HG03469 (cell line): ENCODE measurements around the gene FADD.

Experiments used
- ATAC-seq: cut with Tn5 transposase; IDR thresholded peaks from one replicate; pipeline ENCODE4 v1.9.1; 2021; ENCODE audit warnings: mild to moderate bottlenecking, moderate library complexity, moderate number of reproducible peaks; ENCODE audit not compliant: unreplicated experiment

Gene FADD

GRCh38 chr11:70230151-70230839 is 27.2 kb downstream of the FADD start:
- ATAC-seq: no peak

- no peak for ATAC-seq
These were observed 28.0 kb downstream of the FADD start for GRCh38 chr11:70230840-70231710.

GRCh38 chr11:70233034-70233433 is 29.9 kb downstream of the FADD start:
- no peak for ATAC-seq

GRCh38 chr11:70233511-70233934 is 30.4 kb downstream of the FADD start:
- no peak for ATAC-seq

GRCh38 chr11:70233962-70234361 is 30.9 kb downstream of the FADD start:
- ATAC-seq: no peak

- no peak for ATAC-seq
These were observed 37.2 kb downstream of the FADD start for GRCh38 chr11:70240337-70240736.

- no peak for ATAC-seq
These were observed 38.6 kb downstream of the FADD start for GRCh38 chr11:70241709-70242108.

- no peak for ATAC-seq
These were observed 39.8 kb downstream of the FADD start for GRCh38 chr11:70242885-70243284.

GRCh38 chr11:70243912-70244652 is 41.0 kb downstream of the FADD start:
- no peak for ATAC-seq

- ATAC-seq: no peak
These were observed 41.6 kb downstream of the FADD start for GRCh38 chr11:70244698-70245097.

- ATAC-seq: no peak
These were observed 43.1 kb downstream of the FADD start for GRCh38 chr11:70246196-70246595.

GRCh38 chr11:70247042-70247709 is 44.1 kb downstream of the FADD start:
- ATAC-seq: no peak

- ATAC-seq: no peak
These were observed 44.6 kb downstream of the FADD start for GRCh38 chr11:70247710-70248072.

GRCh38 chr11:70250876-70251658 is 48.0 kb downstream of the FADD start:
- no peak for ATAC-seq

GRCh38 chr11:70251659-70252321 is 48.7 kb downstream of the FADD start:
- no peak for ATAC-seq

GRCh38 chr11:70252844-70253243 is 49.7 kb downstream of the FADD start:
- ATAC-seq: no peak

- no peak for ATAC-seq
These were observed 52.5 kb downstream of the FADD start for GRCh38 chr11:70255477-70256116.
